RKO (cell line): ENCODE data around the gene SMARCC2.
"Not testable (repeated sequence)": the region's sequence is repeated elsewhere in the genome, so short reads cannot be mapped to it uniquely, and the experiment has no call there.

Experiments
- DNase-seq: peaks from one replicate; pipeline ENCODE4 v3.0.0-alpha.2; 2016; ENCODE audit warnings: low spot score

Gene SMARCC2

DNA sequence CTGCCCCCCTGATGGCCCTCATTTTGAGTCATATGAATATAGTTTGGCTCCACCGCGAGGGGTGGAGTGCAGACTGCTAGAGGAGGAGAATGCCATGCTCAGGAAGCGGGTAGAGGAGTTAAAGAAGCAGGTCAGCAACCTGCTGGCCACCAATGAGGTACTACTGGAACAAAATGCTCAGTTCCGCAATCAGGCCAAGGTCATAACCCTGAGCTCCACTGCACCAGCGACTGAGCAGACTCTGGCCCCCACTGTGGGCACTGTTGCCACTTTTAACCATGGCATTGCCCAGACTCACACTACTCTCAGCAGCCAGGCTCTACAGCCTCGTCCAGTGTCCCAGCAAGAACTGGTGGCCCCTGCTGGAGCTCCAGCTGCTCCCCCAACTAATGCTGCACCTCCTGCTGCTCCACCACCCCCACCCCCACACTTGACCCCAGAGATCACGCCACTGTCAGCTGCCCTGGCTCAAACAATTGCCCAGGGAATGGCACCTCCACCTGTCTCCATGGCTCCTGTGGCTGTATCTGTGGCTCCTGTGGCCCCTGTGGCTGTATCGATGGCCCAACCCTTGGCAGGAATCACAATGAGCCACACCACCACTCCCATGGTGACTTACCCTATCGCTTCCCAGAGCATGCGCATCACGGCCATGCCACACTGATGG lies 67.9 kb downstream of the SMARCC2 start:
- no peak for DNase-seq

DNA sequence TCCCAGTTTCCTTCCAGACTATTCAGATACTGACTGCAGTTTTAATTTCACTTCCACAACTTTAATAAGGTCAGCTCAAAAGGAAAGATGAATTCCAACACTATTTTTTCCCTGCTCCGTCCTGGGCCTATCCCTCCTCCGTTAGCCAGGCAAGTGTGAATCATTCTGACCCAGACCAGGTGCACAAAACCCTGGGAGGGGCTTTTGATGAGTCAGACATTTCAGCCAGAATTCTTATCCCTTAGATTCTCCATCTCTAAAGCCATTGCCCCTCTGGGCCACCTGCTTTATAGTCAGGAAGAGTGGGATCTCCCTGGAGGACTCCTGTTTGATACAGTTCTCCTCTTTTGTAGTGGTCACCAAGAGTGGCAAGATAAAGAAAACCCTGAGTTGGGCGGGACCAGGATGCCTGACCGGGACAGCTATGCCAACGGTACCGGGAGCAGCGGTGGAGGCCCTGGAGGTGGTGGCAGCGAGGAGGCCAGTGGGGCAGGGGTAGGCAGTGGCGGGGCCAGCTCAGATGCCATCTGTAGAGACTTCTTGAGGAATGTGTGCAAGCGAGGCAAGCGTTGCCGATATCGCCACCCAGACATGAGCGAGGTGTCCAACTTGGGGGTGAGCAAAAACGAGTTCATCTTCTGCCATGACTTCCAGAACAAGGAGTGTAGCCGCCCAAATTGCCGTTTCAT lies 69.0 kb downstream of the SMARCC2 start:
- no peak for DNase-seq

DNA sequence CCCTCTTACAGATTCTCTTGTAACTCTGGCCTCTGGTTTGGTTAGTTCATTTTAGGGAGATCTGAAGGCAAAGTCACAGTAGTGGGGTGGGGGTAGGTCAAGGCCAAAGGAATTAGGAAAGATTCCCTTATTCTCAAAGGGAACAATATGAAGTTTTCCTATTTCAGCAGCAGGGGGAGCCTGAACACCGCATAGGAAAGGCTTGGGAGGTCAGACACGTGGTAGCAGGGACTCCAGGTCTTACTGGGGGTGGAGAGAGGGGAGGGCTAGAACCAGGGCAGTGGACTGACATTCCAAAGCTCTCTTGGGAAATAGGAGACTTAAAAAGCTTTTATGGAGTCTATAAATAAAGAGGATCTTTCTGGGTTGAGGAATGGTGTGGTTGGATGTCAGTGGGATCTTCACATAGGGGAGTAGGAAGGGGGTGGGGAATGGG lies 69.9 kb downstream of the SMARCC2 start:
- peak; percentile 93 for DNase-seq

DNA sequence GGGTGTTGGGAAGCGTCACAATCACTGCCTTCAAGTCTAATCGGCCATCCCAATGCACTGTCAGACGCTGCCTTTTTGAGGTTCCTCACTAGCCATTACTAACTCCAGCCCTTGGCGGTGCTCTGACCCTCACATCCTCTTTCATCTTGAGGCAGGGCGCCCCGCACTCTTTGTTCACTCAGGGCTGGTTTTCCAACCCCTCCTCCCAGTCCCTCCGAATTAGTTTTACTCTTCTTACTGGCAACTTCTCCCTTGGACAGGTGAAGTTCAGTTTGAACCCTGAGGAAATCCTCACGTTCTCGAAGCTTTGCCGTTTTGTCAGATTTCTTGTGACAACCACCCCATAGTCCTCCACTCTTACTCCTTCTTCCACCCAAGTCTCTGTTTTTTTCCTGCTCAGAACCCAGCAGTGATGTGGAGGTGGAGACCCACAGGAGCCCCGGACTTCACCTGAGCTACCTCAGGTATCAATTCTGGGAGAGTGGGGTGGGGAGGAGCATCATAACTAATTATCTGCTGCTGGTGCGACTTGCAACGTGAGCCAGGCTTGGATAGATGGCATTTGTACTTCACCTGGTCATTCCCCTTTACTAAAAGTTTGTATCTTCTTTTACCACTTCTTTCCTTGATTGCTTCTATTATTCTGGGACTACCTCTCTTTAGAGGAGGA lies 70.5 kb downstream of the SMARCC2 start:
- no peak for DNase-seq

DNA sequence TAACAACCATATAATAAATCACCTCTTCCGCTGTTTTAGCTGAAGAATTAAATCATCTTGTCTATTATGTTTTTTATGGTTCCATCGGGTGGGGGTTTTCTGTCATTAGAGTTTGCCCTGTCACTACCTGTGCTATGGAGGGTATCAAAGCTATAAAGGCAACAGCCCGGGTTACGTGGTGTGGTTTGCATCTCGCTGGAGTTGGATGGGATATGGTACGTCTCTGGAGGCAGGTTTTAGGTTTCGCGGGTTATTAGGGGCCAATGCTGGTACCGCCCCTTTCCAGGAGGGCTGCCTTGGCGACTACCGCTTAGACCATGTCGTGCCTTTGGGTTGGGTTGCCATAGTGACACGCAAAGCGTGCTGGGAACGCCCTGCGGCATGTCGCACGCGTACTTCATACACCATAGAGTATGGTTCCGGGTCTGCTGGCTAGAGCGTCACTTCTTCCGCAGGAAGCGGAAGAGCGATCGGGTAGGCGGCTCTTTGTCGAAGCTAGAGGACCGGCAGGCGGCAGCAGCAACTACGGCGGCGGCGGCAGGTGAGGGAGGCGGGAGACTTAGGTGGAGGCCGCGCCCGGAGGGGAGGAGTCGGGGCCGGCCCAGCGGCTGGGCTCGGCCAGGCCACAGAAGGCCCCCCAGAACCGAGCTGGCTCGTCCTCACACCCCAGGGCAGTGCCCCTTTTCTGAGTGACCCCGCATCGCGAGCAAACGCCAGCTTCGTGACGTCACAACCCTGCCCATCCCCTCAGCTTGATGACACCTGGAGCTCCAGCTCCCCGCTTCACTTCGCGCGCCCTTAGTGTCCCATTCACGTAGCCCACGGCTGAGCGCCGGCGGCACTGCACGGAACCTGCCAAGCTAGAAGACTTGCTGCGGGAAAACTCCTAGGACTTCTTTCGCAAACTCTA lies 71.2 kb downstream of the SMARCC2 start, which contains the start of gene ZC3H10:
Gene ZC3H10 (plus strand): TSS at position 489 of the 910 bp plus-strand sequence. CDS start 2,297 bp downstream, outside the sequence.
- DNase-seq, result peak; percentile 100

DNA sequence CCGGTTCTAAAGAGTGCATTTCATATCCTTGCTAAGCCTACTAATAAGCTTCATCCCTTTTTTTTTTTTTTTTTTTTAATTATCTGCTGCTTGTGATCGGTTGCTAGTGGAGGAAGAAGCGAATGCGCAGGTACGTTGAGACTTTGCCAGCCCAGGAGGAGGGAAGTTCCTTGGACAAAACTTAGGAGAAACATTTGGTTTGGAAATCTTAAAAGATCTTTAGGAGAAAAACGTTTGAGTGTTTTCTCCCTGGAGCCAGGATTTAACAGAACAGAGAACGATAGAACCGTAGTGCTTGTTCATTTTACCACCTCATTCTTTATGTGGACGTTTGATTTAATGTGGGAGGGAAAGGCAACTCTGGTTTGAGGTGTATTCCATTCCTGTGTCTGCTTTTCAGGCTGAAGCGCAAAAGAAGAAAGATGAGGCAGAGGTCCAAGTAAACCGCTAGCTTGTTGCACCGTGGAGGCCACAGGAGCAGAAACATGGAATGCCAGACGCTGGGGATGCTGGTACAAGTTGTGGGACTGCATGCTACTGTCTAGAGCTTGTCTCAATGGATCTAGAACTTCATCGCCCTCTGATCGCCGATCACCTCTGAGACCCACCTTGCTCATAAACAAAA lies 72.1 kb downstream of the SMARCC2 start:
- not testable (repeated sequence) for DNase-seq

DNA sequence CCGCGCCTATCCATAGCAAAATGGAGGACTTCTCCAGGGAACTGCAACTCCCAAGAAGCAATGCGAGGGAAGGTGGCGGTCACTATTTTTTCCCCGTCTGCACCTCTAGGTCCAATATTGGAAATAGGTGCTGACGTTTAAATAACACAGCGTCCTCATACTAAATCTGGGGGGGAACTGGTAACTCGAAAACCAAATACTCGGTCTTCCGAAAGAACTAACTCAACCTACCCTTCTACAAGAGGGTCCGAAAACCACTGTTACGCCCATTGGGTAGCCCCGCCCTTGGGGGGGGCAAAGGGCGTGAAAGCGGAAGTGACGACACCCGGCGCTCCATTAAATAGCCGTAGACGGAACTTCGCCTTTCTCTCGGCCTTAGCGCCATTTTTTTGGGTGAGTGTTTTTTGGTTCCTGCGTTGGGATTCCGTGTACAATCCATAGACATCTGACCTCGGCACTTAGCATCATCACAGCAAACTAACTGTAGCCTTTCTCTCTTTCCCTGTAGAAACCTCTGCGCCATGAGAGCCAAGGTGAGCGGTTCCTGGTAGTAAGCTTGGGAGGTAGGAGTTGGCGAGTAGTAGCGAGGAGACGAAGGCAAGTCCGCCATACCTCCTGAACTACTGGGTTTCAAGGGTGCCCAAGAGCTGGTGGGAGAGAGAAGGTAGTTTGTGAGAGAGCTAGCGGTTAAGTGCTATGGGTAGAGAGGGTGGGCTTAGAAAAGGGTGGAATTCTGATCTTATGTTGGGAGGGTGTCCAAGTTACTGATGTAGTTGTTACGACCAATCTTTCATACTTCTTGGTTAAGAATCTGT lies 72.8 kb downstream of the SMARCC2 start, which contains the start of gene RPL41:
Gene RPL41 (plus strand): TSS at position 367 of the 815 bp plus-strand sequence.
- peak; percentile 92 for DNase-seq

DNA sequence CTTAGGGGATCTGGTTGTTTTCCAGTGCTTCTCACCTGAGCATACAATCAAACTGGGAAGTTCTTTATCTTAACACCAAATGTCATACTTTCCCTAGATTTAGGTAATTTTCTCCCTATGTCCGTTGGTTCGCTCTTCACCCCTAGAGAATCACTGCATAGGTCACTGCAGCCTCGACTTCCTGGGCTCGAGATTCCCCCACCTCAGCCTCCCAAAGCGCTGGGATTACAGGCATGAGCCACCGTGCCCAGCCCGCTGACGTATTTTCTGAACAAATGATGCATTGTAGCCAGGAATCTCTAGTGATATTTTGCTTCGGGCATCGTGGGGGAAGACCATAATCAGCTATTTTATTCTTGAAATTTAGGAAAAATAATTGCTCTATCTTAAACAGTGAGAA lies 74.0 kb downstream of the SMARCC2 start:
- DNase-seq, result peak; percentile 83

DNA sequence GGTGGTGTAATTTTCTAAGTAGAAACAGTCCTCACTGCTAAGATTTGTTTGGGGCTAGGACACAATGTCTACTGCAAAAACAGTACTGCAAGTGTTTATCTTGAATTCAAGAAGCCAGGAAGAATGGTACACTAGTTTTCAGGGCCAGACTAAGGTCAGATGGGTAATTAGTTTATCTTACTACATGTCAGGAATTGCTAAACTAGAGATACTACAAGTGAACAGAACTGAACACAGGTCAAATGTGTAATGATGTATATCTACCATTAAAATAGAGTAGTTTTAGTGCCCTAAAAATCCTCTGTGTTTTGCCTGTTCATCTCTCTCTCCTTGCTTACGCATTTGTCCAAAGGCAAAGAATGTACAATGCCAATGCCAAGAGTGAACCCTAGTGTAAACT lies 75.2 kb downstream of the SMARCC2 start:
- DNase-seq, result no peak
